ENCODE measurements around the gene ZMYM3. TPM values are rescaled to one million over a fixed set of nuclear protein-coding genes. Genes with fewer than 3 reads are reported as not detected.

Gene ZMYM3
- total and polyA plus RNA-seq, 7 experiments from 2014 or later, result 6.7 to 34.1 (median 21.5) TPM

DNA sequence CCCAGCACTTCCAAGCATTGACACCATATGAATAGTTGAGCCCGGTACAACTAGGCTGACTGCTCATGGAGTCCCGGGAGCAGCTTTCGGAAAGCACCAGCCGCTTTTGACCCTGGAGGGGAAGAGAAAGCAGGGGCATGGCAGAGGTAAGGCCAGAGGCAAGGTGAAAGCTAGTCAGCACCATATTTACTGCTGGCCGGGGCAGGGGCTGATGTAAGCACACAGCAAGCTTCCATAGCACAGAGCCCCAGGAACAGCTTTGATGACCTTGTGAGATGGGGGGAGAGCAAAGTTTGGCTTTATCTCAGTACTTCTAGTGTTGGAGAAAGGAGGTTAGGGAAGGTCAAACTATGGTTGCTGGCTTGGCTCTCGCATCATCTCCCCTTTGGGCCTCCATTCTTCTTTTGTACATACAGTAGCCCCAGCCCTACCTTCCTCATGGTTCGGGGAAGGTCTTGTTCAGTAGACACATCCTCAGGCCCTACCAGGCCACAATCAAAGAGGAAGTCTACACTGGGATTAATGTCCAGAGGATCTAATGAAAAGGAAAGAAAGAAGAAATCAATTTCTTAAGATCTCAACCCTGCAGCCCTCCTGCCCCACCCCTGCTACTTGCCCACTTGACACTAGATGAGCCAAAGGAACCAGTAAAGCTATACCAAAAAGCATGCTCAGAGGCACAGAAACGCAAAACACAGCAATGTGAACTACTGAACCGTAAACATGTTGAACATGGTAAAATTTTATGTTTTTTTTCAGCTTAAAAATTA lies 9.4 kb downstream of the ZMYM3 start:
- Histone ChIP-seq H3K9me3 (ENCODE audit: control insufficient read depth in 2 of 3, low read length in 3 of 3) (no peaks in the 10 kb centered on the region), H3K4me3 (ENCODE audit: low read length) (no peak overlapping the region), H3K27me3 (ENCODE audit: control insufficient read depth in 2 of 2, insufficient read depth in 2 of 2, low read length in 2 of 2) (no peaks in the 10 kb centered on the region), H3K4me1 (ENCODE audit: control insufficient read depth in 2 of 2, insufficient read depth in 2 of 2, low read length in 2 of 2) (no peaks in the 10 kb centered on the region), H3K36me3 (ENCODE audit: control insufficient read depth in 2 of 3, insufficient read depth in 3 of 3, low read length in 3 of 3) (peaks cover 0 to 89% (median 9%) of the 10 kb centered on the region in 3 experiments), H3K27ac (ENCODE audit: low read depth, low read length) (no peak overlapping the region)
- H3K9me3 Mint-ChIP-seq, result no peaks in the 10 kb centered on the region
- CTCF ChIA-PET, result no interaction called here
- H3K36me3 Mint-ChIP-seq, result peaks cover 0 to 37% (median 23%) of the 10 kb centered on the region in 5 donors
- no peaks in the 10 kb centered on the region for H3K27me3 Mint-ChIP-seq
- no peak overlapping the region for H3K27ac Mint-ChIP-seq
- DNase-seq (no peak), ATAC-seq (no peak)
- POLR2A ChIA-PET, result interaction anchor here (0.6 kb wide), 1 partner anchor 10 kb away, joined by 3 read pairs; no protein-coding TSS in a partner anchor
- intact Hi-C loops (cut with micrococcal nuclease), result no loop called here
- no peaks in the 10 kb centered on the region for H3K4me1 Mint-ChIP-seq
- H3K4me3 Mint-ChIP-seq, result no peak overlapping the region

DNA sequence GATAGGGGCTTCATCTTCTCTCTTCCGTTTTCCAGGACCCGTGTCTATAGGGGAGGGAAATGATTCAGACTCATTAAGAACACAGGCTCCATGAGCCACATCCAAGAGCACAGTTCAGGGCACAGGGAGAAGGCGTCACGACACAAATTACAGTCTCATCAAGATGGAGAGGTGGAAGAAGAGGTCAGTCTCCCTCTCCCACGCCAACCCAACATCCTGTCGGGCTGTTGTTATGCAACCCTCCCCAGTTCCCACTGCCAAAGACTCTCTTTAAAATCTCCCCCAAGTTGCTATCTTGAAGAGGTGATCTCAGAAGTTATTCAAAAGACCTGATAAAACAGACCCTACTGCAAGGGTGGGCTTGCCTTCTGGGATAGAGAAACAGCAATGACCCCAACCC lies 12.6 kb downstream of the ZMYM3 start:
- peaks cover 0 to 59% (median 9%) of the 10 kb centered on the region in 3 experiments for H3K36me3 ChIP-seq (ENCODE audit: control insufficient read depth in 2 of 3, insufficient read depth in 3 of 3, low read length in 3 of 3)
- Mint-ChIP-seq H3K4me1 (no peaks in the 10 kb centered on the region), H3K36me3 (peaks cover 0 to 30% (median 19%) of the 10 kb centered on the region in 5 donors), H3K9me3 (no peaks in the 10 kb centered on the region), H3K27ac (no peak overlapping the region), H3K27me3 (no peaks in the 10 kb centered on the region), H3K4me3 (no peak overlapping the region)
- H3K27me3 ChIP-seq (ENCODE audit: control insufficient read depth in 2 of 2, insufficient read depth in 2 of 2, low read length in 2 of 2), result no peaks in the 10 kb centered on the region
- intact Hi-C loops (cut with micrococcal nuclease), result no loop called here
- no peak overlapping the region for H3K4me3 ChIP-seq (ENCODE audit: low read length)
- H3K4me1 ChIP-seq (ENCODE audit: control insufficient read depth in 2 of 2, insufficient read depth in 2 of 2, low read length in 2 of 2), result no peaks in the 10 kb centered on the region
- ATAC-seq (no peak), DNase-seq (no peak)
- CTCF ChIA-PET, result no interaction called here
- H3K9me3 ChIP-seq (ENCODE audit: control insufficient read depth in 2 of 3, low read length in 3 of 3), result no peaks in the 10 kb centered on the region
- POLR2A ChIA-PET, result no interaction called here
- H3K27ac ChIP-seq (ENCODE audit: low read depth, low read length), result no peak overlapping the region

DNA sequence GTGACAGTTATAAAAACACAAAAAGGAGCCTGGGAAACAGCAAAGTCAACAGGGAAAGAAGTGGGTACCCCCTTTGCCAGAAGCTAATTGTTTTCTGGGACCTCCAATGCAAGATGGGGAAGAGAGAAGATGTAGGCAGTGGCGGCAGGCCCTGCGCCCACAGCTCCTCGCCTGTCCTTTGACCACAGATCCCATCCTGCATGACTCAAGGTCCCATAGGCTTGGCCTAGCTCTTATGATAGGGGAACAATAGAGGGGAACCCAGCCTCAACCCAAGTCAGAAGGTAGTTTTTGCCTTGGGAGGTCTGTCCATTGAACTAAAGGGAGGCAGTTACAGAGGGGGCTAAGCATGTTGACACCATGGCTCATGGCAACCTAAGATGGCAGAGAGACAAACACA lies 14.2 kb downstream of the ZMYM3 start:
- no peaks in the 10 kb centered on the region for H3K4me1 ChIP-seq (ENCODE audit: control insufficient read depth in 2 of 2, insufficient read depth in 2 of 2, low read length in 2 of 2)
- Mint-ChIP-seq H3K27me3 (peaks cover 0 to 5% (median 0%) of the 10 kb centered on the region in 5 donors), H3K4me3 (no peak overlapping the region), H3K36me3 (peaks cover 0 to 21% (median 12%) of the 10 kb centered on the region in 5 donors), H3K9me3 (no peaks in the 10 kb centered on the region), H3K4me1 (peaks cover 0 to 2% (median 0%) of the 10 kb centered on the region in 7 donors), H3K27ac (no peak overlapping the region)
- intact Hi-C loops (cut with micrococcal nuclease), result no loop called here
- POLR2A ChIA-PET, result no interaction called here
- H3K27ac ChIP-seq (ENCODE audit: low read depth, low read length), result no peak overlapping the region
- peaks cover 0 to 47% (median 4%) of the 10 kb centered on the region in 3 experiments for H3K36me3 ChIP-seq (ENCODE audit: control insufficient read depth in 2 of 3, insufficient read depth in 3 of 3, low read length in 3 of 3)
- H3K9me3 ChIP-seq (ENCODE audit: control insufficient read depth in 2 of 3, low read length in 3 of 3), result no peaks in the 10 kb centered on the region
- no peak overlapping the region for H3K4me3 ChIP-seq (ENCODE audit: low read length)
- CTCF ChIA-PET, result no interaction called here
- DNase-seq (no peak), ATAC-seq (no peak)
- no peaks in the 10 kb centered on the region for H3K27me3 ChIP-seq (ENCODE audit: control insufficient read depth in 2 of 2, insufficient read depth in 2 of 2, low read length in 2 of 2)

DNA sequence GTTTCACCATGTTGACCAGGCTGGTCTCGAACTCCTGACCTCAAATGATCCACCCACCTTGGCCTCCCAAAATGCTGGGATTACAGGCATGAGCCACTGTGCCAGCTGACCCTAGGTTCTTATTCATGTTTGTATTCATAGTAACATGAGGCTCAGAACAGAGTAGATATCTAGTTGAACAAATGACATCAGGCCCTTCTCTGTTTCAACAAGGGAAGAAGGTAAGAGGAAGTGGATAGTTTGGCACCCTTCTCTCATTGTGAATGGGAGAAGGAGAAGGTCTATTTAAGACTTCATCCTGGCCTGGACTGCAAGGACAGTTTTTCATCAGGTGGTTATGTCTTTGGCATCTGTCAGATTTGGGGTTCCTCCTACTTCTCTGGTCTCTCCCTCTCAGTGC lies 17.1 kb downstream of the ZMYM3 start:
- H3K27me3 Mint-ChIP-seq, result peaks cover 0 to 5% (median 0%) of the 10 kb centered on the region in 5 donors
- H3K9me3 Mint-ChIP-seq, result no peaks in the 10 kb centered on the region
- Histone ChIP-seq H3K36me3 (ENCODE audit: control insufficient read depth in 2 of 3, insufficient read depth in 3 of 3, low read length in 3 of 3) (peaks cover 0 to 18% (median 4%) of the 10 kb centered on the region in 3 experiments), H3K4me1 (ENCODE audit: control insufficient read depth in 2 of 2, insufficient read depth in 2 of 2, low read length in 2 of 2) (no peaks in the 10 kb centered on the region), H3K9me3 (ENCODE audit: control insufficient read depth in 2 of 3, low read length in 3 of 3) (no peaks in the 10 kb centered on the region), H3K4me3 (ENCODE audit: low read length) (no peak overlapping the region), H3K27ac (ENCODE audit: low read depth, low read length) (no peak overlapping the region), H3K27me3 (ENCODE audit: control insufficient read depth in 2 of 2, insufficient read depth in 2 of 2, low read length in 2 of 2) (no peaks in the 10 kb centered on the region)
- no peak overlapping the region for H3K4me3 Mint-ChIP-seq
- POLR2A ChIA-PET, result no interaction called here
- CTCF ChIA-PET, result no interaction called here
- peaks cover 0 to 2% (median 0%) of the 10 kb centered on the region in 7 donors for H3K4me1 Mint-ChIP-seq
- H3K27ac Mint-ChIP-seq, result no peak overlapping the region
- intact Hi-C loops (cut with micrococcal nuclease), result no loop called here
- ATAC-seq (no peak), DNase-seq (no peak)
- H3K36me3 Mint-ChIP-seq, result peaks cover 0 to 17% (median 7%) of the 10 kb centered on the region in 5 donors

DNA sequence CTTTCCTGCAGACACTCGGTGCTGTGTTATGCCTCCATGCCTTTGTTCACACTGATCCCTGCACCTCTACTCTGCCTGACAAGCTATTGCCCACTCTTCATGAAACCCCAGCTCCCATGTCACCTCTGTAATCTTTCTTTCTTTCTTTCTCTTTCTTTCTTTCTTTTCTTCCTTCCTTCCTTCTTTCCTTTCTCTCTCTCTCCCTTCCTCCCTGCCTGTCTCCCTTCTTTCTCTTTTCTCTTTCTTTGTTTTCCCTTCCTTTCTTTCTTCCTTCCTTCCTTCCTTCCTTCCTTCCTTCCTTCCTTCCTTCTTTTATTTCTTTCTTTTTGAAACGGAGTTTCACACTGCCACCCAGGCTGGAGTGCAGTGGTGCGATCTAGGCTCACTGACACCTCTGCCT lies 18.5 kb downstream of the ZMYM3 start:
- Histone ChIP-seq H3K4me1 (ENCODE audit: control insufficient read depth in 2 of 2, insufficient read depth in 2 of 2, low read length in 2 of 2) (no peaks in the 10 kb centered on the region), H3K4me3 (ENCODE audit: low read length) (no peak overlapping the region), H3K36me3 (ENCODE audit: control insufficient read depth in 2 of 3, insufficient read depth in 3 of 3, low read length in 3 of 3) (peaks cover 0 to 5% (median 0%) of the 10 kb centered on the region in 3 experiments), H3K27ac (ENCODE audit: low read depth, low read length) (no peak overlapping the region), H3K27me3 (ENCODE audit: control insufficient read depth in 2 of 2, insufficient read depth in 2 of 2, low read length in 2 of 2) (no peaks in the 10 kb centered on the region), H3K9me3 (ENCODE audit: control insufficient read depth in 2 of 3, low read length in 3 of 3) (no peaks in the 10 kb centered on the region)
- Mint-ChIP-seq H3K4me3 (no peak overlapping the region), H3K27me3 (peaks cover 0 to 5% (median 0%) of the 10 kb centered on the region in 5 donors), H3K27ac (peak overlapping the region in 1 of 9 donors; percentile 9), H3K9me3 (no peaks in the 10 kb centered on the region), H3K36me3 (peaks cover 0 to 8% (median 4%) of the 10 kb centered on the region in 5 donors), H3K4me1 (peaks cover 0 to 4% (median 0%) of the 10 kb centered on the region in 7 donors)
- ChIA-PET CTCF (no interaction called here), POLR2A (no interaction called here)
- ATAC-seq (no peak), DNase-seq (no peak)
- intact Hi-C loops (cut with micrococcal nuclease), result no loop called here

DNA sequence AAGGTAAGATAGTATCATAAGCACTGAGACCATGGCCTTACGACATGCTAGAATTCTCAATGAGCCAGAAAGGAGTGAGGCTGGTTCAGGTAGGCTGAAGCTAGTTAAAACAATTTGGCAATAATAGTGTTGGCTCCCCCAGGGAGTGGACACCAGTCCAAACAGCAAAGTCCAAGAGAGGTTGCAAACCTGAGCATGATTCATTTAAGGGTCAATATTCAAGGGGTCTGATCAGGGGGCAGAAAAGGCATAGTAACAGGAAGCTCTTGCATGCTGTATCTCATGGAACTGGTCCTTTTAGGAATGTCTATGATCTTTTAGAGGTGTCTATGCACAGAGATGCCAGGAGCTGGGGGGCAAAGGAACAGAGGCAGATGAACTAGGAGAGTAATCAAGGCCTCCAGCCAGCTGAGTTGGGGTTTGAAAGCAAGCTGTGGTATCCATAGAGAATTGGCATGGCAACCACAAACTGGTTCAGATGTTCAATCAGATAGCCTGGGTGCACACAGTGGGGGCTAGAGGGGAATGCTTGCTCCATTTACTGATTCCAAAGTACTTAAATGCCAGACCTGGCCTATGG lies 25.8 kb downstream of the ZMYM3 start:
- H3K27ac Mint-ChIP-seq, result no peak overlapping the region
- POLR2A ChIA-PET, result no interaction called here

More for the DNA sequence above, 25.8 kb downstream of the ZMYM3 start:
- CTCF ChIA-PET, result interaction anchor here (0.7 kb wide), 1 partner anchor 258 kb away, joined by 3 read pairs; no protein-coding TSS in a partner anchor
- Mint-ChIP-seq H3K4me3 (no peak overlapping the region), H3K36me3 (no peaks in the 10 kb centered on the region), H3K4me1 (peaks cover 0 to 2% (median 0%) of the 10 kb centered on the region in 7 donors), H3K9me3 (no peaks in the 10 kb centered on the region), H3K27me3 (peaks cover 0 to 7% (median 0%) of the 10 kb centered on the region in 5 donors)
- DNase-seq (no peak), ATAC-seq (no peak)
- Histone ChIP-seq H3K4me3 (ENCODE audit: low read length) (no peak overlapping the region), H3K27ac (ENCODE audit: low read depth, low read length) (no peak overlapping the region), H3K4me1 (ENCODE audit: control insufficient read depth in 2 of 2, insufficient read depth in 2 of 2, low read length in 2 of 2) (no peaks in the 10 kb centered on the region), H3K27me3 (ENCODE audit: control insufficient read depth in 2 of 2, insufficient read depth in 2 of 2, low read length in 2 of 2) (no peaks in the 10 kb centered on the region), H3K9me3 (ENCODE audit: control insufficient read depth in 2 of 3, low read length in 3 of 3) (no peaks in the 10 kb centered on the region), H3K36me3 (ENCODE audit: control insufficient read depth in 2 of 3, insufficient read depth in 3 of 3, low read length in 3 of 3) (no peaks in the 10 kb centered on the region)
- intact Hi-C loops (cut with micrococcal nuclease), result no loop called here

All from naive thymus-derived CD4-positive, alpha-beta T cell (primary cell).